H1 (cell line): ENCODE results near the gene GNGT2. TPM values are rescaled to one million over a fixed set of nuclear protein-coding genes. Genes with fewer than 3 reads are reported as not detected.

Source experiments
- EP300 ChIP-seq, 2 experiments: IDR thresholded peaks; 1 replicate in 1 of 2; 2 replicates in 1 of 2; pipeline ENCODE4 v1.6.1; 2011 to 2012; ENCODE audit warnings: low read depth in 2 of 2, low read length in 2 of 2, mild to moderate bottlenecking in 2 of 2, borderline replicate concordance in 1 of 2, inconsistent platforms in 1 of 2, moderate library complexity in 1 of 2
- JUND ChIP-seq: IDR thresholded peaks from 2 replicates; pipeline ENCODE4 v1.6.1; 2011; ENCODE audit warnings: mild to moderate bottlenecking, improper control_type of control experiment, low read length
- MAFK ChIP-seq: IDR thresholded peaks from 2 replicates; pipeline ENCODE4 v1.6.1; 2012; ENCODE audit warnings: low read depth, mild to moderate bottlenecking, improper control_type of control experiment, low read length
- NANOG ChIP-seq: IDR thresholded peaks from 2 replicates; pipeline ENCODE4 v1.6.1; 2011; ENCODE audit warnings: low read length, low read depth, mild to moderate bottlenecking, inconsistent platforms; ENCODE audit not compliant: insufficient read depth, poor library complexity, severe bottlenecking
- RBBP5 ChIP-seq: IDR thresholded peaks from 2 replicates; pipeline ENCODE4 v1.7.1; 2012; ENCODE audit warnings: low read depth, mild to moderate bottlenecking, inconsistent platforms, low read length, moderate library complexity, borderline replicate concordance
- RFX5 ChIP-seq: IDR thresholded peaks from 2 replicates; pipeline ENCODE4 v1.6.1; 2011; ENCODE audit warnings: low read depth, low read length, improper control_type of control experiment, borderline replicate concordance
- SIN3A ChIP-seq, 2 experiments: IDR thresholded peaks in 1 of 2; conservative IDR thresholded peaks in 1 of 2; 2 replicates each; pipeline ENCODE4 v1.6.1; 2011 to 2012; ENCODE audit warnings: low read length in 2 of 2, improper control_type of control experiment in 1 of 2, low read depth in 1 of 2, mild to moderate bottlenecking in 1 of 2
- TBP ChIP-seq: IDR thresholded peaks from 2 replicates; pipeline ENCODE4 v1.6.1; 2011; ENCODE audit warnings: low read depth, low read length, improper control_type of control experiment
- ZNF274 ChIP-seq: IDR thresholded peaks from 2 replicates; pipeline ENCODE4 v1.7.0; 2012; ENCODE audit warnings: low read length, borderline replicate concordance; ENCODE audit errors: extremely low read depth
- polyA plus RNA-seq, 7 experiments: library from polyadenylated mRNA; depleted of rRNA in 3 of 7; stranded (reverse) in 5 of 7; unstranded in 2 of 7; fragments of >200 nt in 5 of 7; fragments of 200-250 nt in 2 of 7; gene quantifications; 1 replicate in 5 of 7; 2 replicates in 1 of 7; 4 replicates in 1 of 7; pipeline versions ENCODE4 v1.2.1 to v1.2.3, GENCODE V29; 2011 to 2013; ENCODE audit warnings: missing spikeins in 2 of 7, mixed read lengths in 2 of 7
- total RNA-seq: library from RNA; stranded (reverse); fragmentation: NEBNext Ultra II Directional; extraction: Animal tissue kit (Norgen Biotek cat#: 25700); gene quantifications from 2 replicates; pipeline ENCODE4 v1.2.1, GENCODE V29; 2021

Gene GNGT2
- total and polyA plus RNA-seq, 2 of the 8 experiments (the other 6 are each of a cell fraction or from before 2014, with no cell fraction given): 1.3 to 1.4 TPM

DNA sequence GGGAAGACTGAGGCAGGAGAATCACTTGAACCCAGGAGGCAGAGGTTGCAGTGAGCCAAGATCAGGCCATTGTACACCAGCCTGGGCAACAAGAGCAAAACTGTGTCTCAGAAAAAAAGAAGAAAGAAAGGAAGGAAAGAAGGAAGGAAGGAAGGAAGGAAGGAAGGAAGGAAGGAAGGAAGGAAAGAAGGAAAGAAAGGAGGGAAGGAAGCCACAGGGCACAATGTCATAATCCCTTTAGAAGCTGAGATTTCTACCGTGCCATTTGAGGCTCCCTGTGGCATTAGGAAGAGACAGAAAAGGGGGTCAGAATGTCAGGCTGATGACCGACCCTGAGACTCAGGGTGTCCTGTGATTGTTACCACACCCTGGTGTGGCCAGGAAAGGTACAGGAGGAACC is 6.6 kb downstream of the GNGT2 start (continued):
- TF ChIP-seq JUND (no peak), MAFK (no peak), EP300 (IDR thresholded peaks at IDR 0.05; ENCODE audit: borderline replicate concordance in 1 of 2, low read depth in 2 of 2, low read length in 2 of 2) (no peak), RFX5 (no peak), RBBP5 (no peak), SIN3A (conservative IDR thresholded peaks at IDR 0.05 in 1 of 2, IDR thresholded peaks at IDR 0.05 in 1 of 2; ENCODE audit: low read depth in 1 of 2, low read length in 2 of 2) (no peak), TBP (no peak), ZNF274 (no peak), NANOG (no peak)
